ENCODE measurements around the gene FIGNL2.

- TF ChIP-seq CTCF (IDR thresholded peaks at IDR 0.05) (no peak), POLR2A (IDR thresholded peaks at IDR 0.05) (no peak)
These were observed 12.3 kb downstream of the FIGNL2 start for GRCh38 chr12:51836041-51836826.

Data from body of pancreas (tissue), 4 donors.